GM19099 (cell line): ENCODE measurements around the gene UTP25.

Experiments used
- POLR2A ChIP-seq: IDR thresholded peaks from 3 replicates; pipeline ENCODE4 v1.6.1; 2011; ENCODE audit warnings: low read depth; ENCODE audit not compliant: insufficient read length; ENCODE audit errors: extremely low read depth

UTP25 gene

GRCh38 chr1:209823143-209824041 lies 4.4 kb upstream of the UTP25 start:
- TF ChIP-seq POLR2A = no peak

GRCh38 chr1:209825591-209826434 lies 2.0 kb upstream of the UTP25 start:
- TF ChIP-seq POLR2A = no peak

GRCh38 chr1:209829716-209830115 lies 1.9 kb downstream of the UTP25 start:
- TF ChIP-seq POLR2A = no peak

- TF ChIP-seq POLR2A = no peak
These were observed 3.0 kb downstream of the UTP25 start for GRCh38 chr1:209830722-209831121.

GRCh38 chr1:209831615-209832014 lies 3.8 kb downstream of the UTP25 start:
- no peak for TF ChIP-seq POLR2A

- no peak for TF ChIP-seq POLR2A
These were observed 8.1 kb downstream of the UTP25 start for GRCh38 chr1:209835782-209836298.

- TF ChIP-seq POLR2A = no peak
These were observed 9.9 kb downstream of the UTP25 start for GRCh38 chr1:209837671-209838070.

GRCh38 chr1:209838537-209838936 lies 10.8 kb downstream of the UTP25 start:
- TF ChIP-seq POLR2A = no peak

GRCh38 chr1:209839875-209840546 lies 12.2 kb downstream of the UTP25 start:
- no peak for TF ChIP-seq POLR2A

- TF ChIP-seq POLR2A = no peak
These were observed 12.8 kb downstream of the UTP25 start for GRCh38 chr1:209840611-209841010.

GRCh38 chr1:209844695-209845407 lies 17.1 kb downstream of the UTP25 start:
- TF ChIP-seq POLR2A = no peak

- no peak for TF ChIP-seq POLR2A
These were observed 17.6 kb downstream of the UTP25 start for GRCh38 chr1:209845408-209845725.

- TF ChIP-seq POLR2A = no peak
These were observed 21.6 kb downstream of the UTP25 start for GRCh38 chr1:209849388-209849787.

GRCh38 chr1:209850342-209850979 lies 22.7 kb downstream of the UTP25 start:
- TF ChIP-seq POLR2A = no peak
